Dedifferentiated amniotic fluid mesenchymal stem cell (primary cell): ENCODE data around the gene STT3B.
A peak's percentile ranks its signal among the peaks of the same experiment; 100 is the strongest.
"Not testable (repeated sequence)": the region's sequence is repeated elsewhere in the genome, so short reads cannot be mapped to it uniquely, and the experiment has no call there.

Source experiments
- DNase-seq: peaks from one replicate; pipeline ENCODE4 v3.0.0-alpha.2; 2016; ENCODE audit errors: extremely low spot score

STT3B gene

GRCh38 chr3:31600431-31600830 lies 67.7 kb downstream of the STT3B start:
- no peak for DNase-seq

- not testable (repeated sequence) for DNase-seq
Measured at GRCh38 chr3:31605333-31605732, 72.6 kb downstream of the STT3B start.

- DNase-seq, result no peak
Measured at GRCh38 chr3:31606453-31606852, 73.7 kb downstream of the STT3B start.

GRCh38 chr3:31610700-31611275 lies 78.1 kb downstream of the STT3B start:
- peak; percentile 68 for DNase-seq

- DNase-seq, result no peak
Measured at GRCh38 chr3:31613177-31613576, 80.5 kb downstream of the STT3B start.

GRCh38 chr3:31613654-31614053 lies 80.9 kb downstream of the STT3B start:
- DNase-seq, result no peak

GRCh38 chr3:31614162-31614921 lies 81.6 kb downstream of the STT3B start:
- DNase-seq, result no peak

- DNase-seq, result no peak
Measured at GRCh38 chr3:31615071-31615875, 82.5 kb downstream of the STT3B start.

- no peak for DNase-seq
Measured at GRCh38 chr3:31616711-31617110, 84.0 kb downstream of the STT3B start.

- no peak for DNase-seq
Measured at GRCh38 chr3:31620656-31621055, 87.9 kb downstream of the STT3B start.

- DNase-seq, result no peak
Measured at GRCh38 chr3:31621314-31621713, 88.6 kb downstream of the STT3B start.

GRCh38 chr3:31622636-31623288 lies 90.0 kb downstream of the STT3B start:
- DNase-seq, result no peak

- no peak for DNase-seq
Measured at GRCh38 chr3:31624083-31624709, 91.5 kb downstream of the STT3B start.

- no peak for DNase-seq
Measured at GRCh38 chr3:31625358-31625757, 92.6 kb downstream of the STT3B start.

- DNase-seq, result no peak
Measured at GRCh38 chr3:31629054-31629453, 96.3 kb downstream of the STT3B start.

- DNase-seq, result peak; percentile 92
Measured at GRCh38 chr3:31634476-31634875, 101.8 kb downstream of the STT3B start.

GRCh38 chr3:31635545-31635944 lies 102.8 kb downstream of the STT3B start:
- DNase-seq, result no peak

- DNase-seq, result no peak
Measured at GRCh38 chr3:31636049-31636448, 103.3 kb downstream of the STT3B start.

- DNase-seq, result no peak
Measured at GRCh38 chr3:31636694-31637442, 104.1 kb downstream of the STT3B start.

GRCh38 chr3:31639828-31640227 lies 107.1 kb downstream of the STT3B start:
- DNase-seq, result no peak

- no peak for DNase-seq
Measured at GRCh38 chr3:31645256-31645655, 112.5 kb downstream of the STT3B start.
